K562 (cell line): ENCODE measurements around the gene ASXL2. TPM values are rescaled to one million over a fixed set of nuclear protein-coding genes. Genes with fewer than 3 reads are reported as not detected.

Experiments used
- ATAC-seq: fragments of 200-7000 bp; cut with Tn5 transposase; 3 replicates; pipeline ENCODE4 v1.9.1; 2020; ENCODE audit warnings: moderate library complexity
- BruUV-seq: library from RNA; stranded (reverse); fragments of 400-500 nt; replicated peaks from 2 replicates; lab custom pipeline; 2021; lab: Mats Ljungman, UMichigan
- CTCF ChIA-PET: fragments of 300-600 bp; formaldehyde crosslinking; extraction: SDS; loops from one replicate; lab custom pipeline; 2021; ENCODE audit warnings: low intra/inter-chr PET ratio; lab: Yijun Ruan, JAX
- POLR2A ChIA-PET: fragments of 300-600, 350-650 bp; sonication (Branson Sonifier 250); formaldehyde crosslinking; extraction: SDS; loops from one replicate; lab custom pipeline; 2021; ENCODE audit warnings: antibody characterized with exemption, inconsistent platforms; lab: Yijun Ruan, JAX
- DNase-seq, 4 experiments: peaks; one replicate each; pipeline versions ENCODE4 v3.0.0 to v3.0.0-alpha.2; 2011 to 2018; ENCODE audit warnings: low spot score in 3 of 4, mixed read lengths in 3 of 4; ENCODE audit errors: extremely low read depth in 1 of 4
- FAIRE-seq: peaks from 2 replicates; lab custom pipeline; 2011; peaks lifted over from hg19 to GRCh38; lab: Jason Lieb, UNC
- H2AFZ ChIP-seq: 2 replicates; pipeline ENCODE4 v1.6.0; 2011; ENCODE audit warnings: low read depth, low read length, control low read depth, inconsistent platforms
- H3K27ac ChIP-seq: fragments of 200-600 bp; 3 replicates; pipeline ENCODE4 v1.8.0; 2011; ENCODE audit warnings: low read depth, mild to moderate bottlenecking, control low read depth, inconsistent platforms, low read length, moderate library complexity, mixed read lengths; ENCODE audit errors: extremely low read depth
- H3K27me3 ChIP-seq, 2 experiments: fragments of 300-600 bp in 1 of 2; 2 replicates in 1 of 2; 3 replicates in 1 of 2; pipeline versions ENCODE4 v1.6.0 to v1.8.0; 2011; ENCODE audit warnings: inconsistent platforms in 2 of 2, low read length in 2 of 2, mild to moderate bottlenecking in 1 of 2, mixed read lengths in 1 of 2, moderate library complexity in 1 of 2; ENCODE audit not compliant: control insufficient read depth in 2 of 2, insufficient read depth in 2 of 2
- H3K36me3 ChIP-seq: fragments of 300-600 bp; 3 replicates; pipeline ENCODE4 v1.8.0; 2011; ENCODE audit warnings: mild to moderate bottlenecking, low read length, inconsistent platforms; ENCODE audit not compliant: control insufficient read depth, insufficient read depth
- H3K4me1 ChIP-seq, 2 experiments: fragments of 200-600 bp in 1 of 2; replicated peaks in 1 of 2; 2 replicates in 1 of 2; 3 replicates in 1 of 2; pipeline versions ENCODE4 v1.5.1 to v1.8.0; 2011; ENCODE audit warnings: inconsistent platforms in 2 of 2, low read length in 2 of 2, mild to moderate bottlenecking in 1 of 2, mixed read lengths in 1 of 2, moderate library complexity in 1 of 2; ENCODE audit not compliant: control insufficient read depth in 2 of 2, insufficient read depth in 2 of 2
- H3K4me2 ChIP-seq: 2 replicates; pipeline ENCODE4 v1.6.1; 2011; ENCODE audit warnings: low read length, control low read depth, inconsistent platforms, mixed read lengths; ENCODE audit not compliant: insufficient read depth
- H3K4me3 ChIP-seq: fragments of 200-600 bp; sonication (generic), shearing (Covaris generic); 2 replicates; pipeline ENCODE4 v1.5.1; 2016; ENCODE audit warnings: control low read depth, inconsistent platforms
- H3K79me2 ChIP-seq: fragments of 200-600 bp; 3 replicates; pipeline ENCODE4 v1.8.0; 2011; ENCODE audit warnings: low read length, inconsistent platforms; ENCODE audit not compliant: control insufficient read depth, insufficient read depth
- H3K9ac ChIP-seq, 2 experiments: 2 replicates each; pipeline versions ENCODE4 v1.6.0 to v1.6.1; 2011; ENCODE audit warnings: low read depth in 2 of 2, low read length in 2 of 2, control low read depth in 1 of 2, inconsistent platforms in 1 of 2, mild to moderate bottlenecking in 1 of 2, mixed read lengths in 1 of 2; ENCODE audit not compliant: insufficient read depth in 1 of 2
- H3K9me1 ChIP-seq: one replicate; pipeline ENCODE4 v1.6.0; 2011; ENCODE audit warnings: inconsistent platforms, mild to moderate bottlenecking, low read length, moderate library complexity; ENCODE audit not compliant: control insufficient read depth, insufficient read depth
- H3K9me3 ChIP-seq: replicated peaks from 2 replicates; pipeline ENCODE4 v1.5.1; 2011; ENCODE audit warnings: low read depth, low read length, inconsistent platforms; ENCODE audit not compliant: control insufficient read depth, insufficient read depth
- H4K20me1 ChIP-seq: replicated peaks from 2 replicates; pipeline ENCODE4 v1.6.1; 2011; ENCODE audit warnings: low read length, inconsistent platforms, mixed read lengths; ENCODE audit not compliant: control insufficient read depth, insufficient read depth
- FOXK1 ChIP-seq: sonication (generic); formaldehyde crosslinking; IDR thresholded peaks from 2 replicates; pipeline ENCODE4 v1.8.0; 2022; ENCODE audit warnings: missing genetic modification reagents, mild to moderate bottlenecking, borderline replicate concordance
- FOXP1 ChIP-seq: sonication (generic); formaldehyde crosslinking; IDR thresholded peaks from 2 replicates; pipeline ENCODE4 v1.8.0; 2022; ENCODE audit warnings: mild to moderate bottlenecking, missing genetic modification reagents
- HDGF ChIP-seq: fragments of 450-650 bp; IDR thresholded peaks from 2 replicates; pipeline ENCODE4 v1.6.1; 2016
- JUND ChIP-seq, 2 experiments: IDR thresholded peaks; 2 replicates in 1 of 2; 3 replicates in 1 of 2; pipeline ENCODE4 v1.6.1; 2011; ENCODE audit warnings: borderline replicate concordance in 2 of 2, low read depth in 2 of 2, low read length in 2 of 2, improper control_type of control experiment in 1 of 2, missing biosample characterization in 1 of 2, missing genetic modification characterization in 1 of 2, missing genetic modification reagents in 1 of 2
- KLF1 ChIP-seq: fragments of 450-650 bp; IDR thresholded peaks from 2 replicates; pipeline ENCODE4 v1.6.1; 2016; ENCODE audit warnings: missing genetic modification characterization, missing compliant biosample characterization
- MYBL2 ChIP-seq, 2 experiments: fragments of 450-650 bp in 1 of 2; sonication (generic) in 1 of 2; formaldehyde crosslinking in 1 of 2; IDR thresholded peaks; 2 replicates each; pipeline versions ENCODE4 v1.6.1 to v1.8.1; 2017 to 2022; ENCODE audit warnings: borderline replicate concordance in 1 of 2, inconsistent platforms in 1 of 2, low read depth in 1 of 2, mild to moderate bottlenecking in 1 of 2, missing genetic modification reagents in 1 of 2, moderate library complexity in 1 of 2
- RFX7 ChIP-seq: fragments of 250-450 bp; sonication (Bioruptor Pico); IDR thresholded peaks from 2 replicates; pipeline ENCODE4 v1.5.1; 2021; ENCODE audit warnings: mild to moderate bottlenecking
- SAFB2 ChIP-seq: fragments of 200-400 bp; formaldehyde crosslinking; IDR thresholded peaks from 2 replicates; pipeline ENCODE4 v1.6.1; 2018; ENCODE audit warnings: borderline replicate concordance, low read length, low read depth, moderate library complexity; ENCODE audit not compliant: severe bottlenecking
- SNAPC5 ChIP-seq: fragments of 250-450 bp; sonication (Bioruptor Pico); IDR thresholded peaks from 2 replicates; pipeline ENCODE4 v1.8.0; 2021; ENCODE audit warnings: moderate library complexity, mild to moderate bottlenecking, inconsistent platforms
- TSC22D4 ChIP-seq: fragments of 450-650 bp; IDR thresholded peaks from 2 replicates; pipeline ENCODE4 v1.6.1; 2016; ENCODE audit warnings: missing genetic modification characterization, missing biosample characterization, control low read depth
- ZBTB34 ChIP-seq: fragments of 250-450 bp; sonication (Bioruptor Pico); IDR thresholded peaks from 2 replicates; pipeline ENCODE4 v1.8.0; 2021; ENCODE audit warnings: mild to moderate bottlenecking, moderate library complexity
- ZNF384 ChIP-seq: IDR thresholded peaks from 2 replicates; pipeline ENCODE4 v1.6.1; 2012; ENCODE audit warnings: low read depth, low read length, improper control_type of control experiment
- WGBS: fragments of 100-300 bp; shearing (Covaris generic); methylation state at CpG from one replicate; pipeline ENCODE4 v1.1.6; 2016; ENCODE audit warnings: low coverage, mixed read lengths; ENCODE audit not compliant: insufficient coverage; ENCODE audit errors: missing lambda C conversion rate; 5-methylcytosine and 5-hydroxymethylcytosine counted together
- in situ Hi-C: fragments of 300-500 bp; cut with MboI; formaldehyde crosslinking; loops from 4 replicates; pipeline ENCODE4 v1.15.0; 2018; ENCODE audit warnings: inconsistent platforms, mixed read lengths
- intact Hi-C: fragments of 100-400 bp; cut with micrococcal nuclease; formaldehyde crosslinking; loops from 2 replicates; pipeline ENCODE4 v1.14.2; 2022
- polyA plus RNA-seq, 8 experiments: library from polyadenylated mRNA; depleted of rRNA in 4 of 8; stranded (reverse) in 5 of 8; unstranded in 3 of 8; fragments of >200 nt; fragmentation: Nextera tagmentation in 2 of 8; fragmentation: Illumina TruSeq in 1 of 8; extraction: Ambion mirVana in 2 of 8; extraction: Trizol in 1 of 8; gene quantifications; 2 replicates each; pipeline versions ENCODE4 v1.2.1 to v1.2.3, GENCODE V29; 2011 to 2014; ENCODE audit warnings: inconsistent platforms in 1 of 8, missing spikeins in 1 of 8
- total RNA-seq, 7 experiments: library from RNA; depleted of rRNA in 6 of 7; stranded (reverse); fragments of >200 nt in 6 of 7; fragmentation: Illumina TruSeq in 2 of 7; extraction: Trizol in 2 of 7; gene quantifications; 2 replicates each; pipeline versions ENCODE4 v1.2.1 to v1.2.3, GENCODE V29; 2011 to 2021; ENCODE audit warnings: low replicate concordance in 1 of 7

The ASXL2 gene
- total and polyA plus RNA-seq, 9 of the 15 experiments (the other 6 are each of a cell fraction or from before 2014, with no cell fraction given) = 2.2 to 25.9 (median 9.0) TPM

- Histone ChIP-seq H3K79me2 (no peaks in the 10 kb centered on the region), H3K4me1 (no peaks in the 10 kb centered on the region; a peak in 1 of 5 replicates), H4K20me1 (no peaks in the 10 kb centered on the region), H2AFZ (no peak overlapping the region), H3K27me3 (peaks cover 8 to 29% of the 10 kb centered on the region in 2 experiments; a peak in 4 of 5 replicates), H3K4me2 (no peak overlapping the region)
- in situ Hi-C loops (no loop called here), intact Hi-C loops (no loop called here)
- no TSS peak for BruUV-seq
- no peak for FAIRE-seq
- whole genome bisulfite sequencing = 6% methylated on average over 4 of the region's 4 CpGs
- TF ChIP-seq ZNF384 (peak; percentile 53; the same call in 1 of the 2 replicates), SNAPC5 (CRISPR knock-in tag) (no peak)
- TF ChIP-seq, all 486 proteins: peak for 1
- no peaks in the 10 kb centered on the region for H3K36me3 ChIP-seq
- H3K9me1 ChIP-seq = no peaks in the 10 kb centered on the region
- no peaks in the 10 kb centered on the region for H3K9me3 ChIP-seq
- no peak overlapping the region for H3K27ac ChIP-seq
- POLR2A ChIA-PET = interaction anchor here (0.7 kb wide), 1 partner anchor 18 kb away, joined by 4 read pairs; no protein-coding TSS in a partner anchor
- ATAC-seq = peak; percentile 56
- CTCF ChIA-PET = interaction anchor here (0.6 kb wide), 1 partner anchor 1866 kb away, joined by 3 read pairs; no protein-coding TSS in a partner anchor
- no peak overlapping the region for H3K9ac ChIP-seq
- no peak for DNase-seq
- H3K4me3 ChIP-seq = no peak overlapping the region
Measured at GRCh38 chr2:25692143-25692542, 186.1 kb downstream of the ASXL2 start.

GRCh38 chr2:25690058-25690457, 188.2 kb downstream of the ASXL2 start:
- ATAC-seq (peak; percentile 38; the same call in 2 of the 3 replicates), FAIRE-seq (no peak), DNase-seq (no peak)
- ChIA-PET CTCF (no interaction called here), POLR2A (interaction anchor here (0.6 to 1.2 kb wide), 4 partner anchors 9 to 848 kb away, joined by 3 to 7 read pairs (median 3); no protein-coding TSS in a partner anchor)
- Histone ChIP-seq H4K20me1 (no peaks in the 10 kb centered on the region), H3K9me3 (no peaks in the 10 kb centered on the region), H3K4me3 (no peak overlapping the region), H3K9ac (no peak overlapping the region), H3K27ac (no peak overlapping the region), H3K4me1 (no peaks in the 10 kb centered on the region; a peak in 1 of 5 replicates), H3K27me3 (peaks cover 14 to 36% of the 10 kb centered on the region in 2 experiments; a peak in 4 of 5 replicates), H3K36me3 (no peaks in the 10 kb centered on the region), H3K79me2 (no peaks in the 10 kb centered on the region), H2AFZ (no peak overlapping the region), H3K4me2 (no peak overlapping the region), H3K9me1 (no peaks in the 10 kb centered on the region)
- WGBS = 0% methylated on average over 1 of the region's 1 CpG
- in situ Hi-C loops = no loop called here
- no TSS peak for BruUV-seq
- intact Hi-C loops = no loop called here
- TF ChIP-seq ZBTB34 (CRISPR knock-in tag) = no peak
- TF ChIP-seq SAFB2 = no peak
- TF ChIP-seq FOXK1 (CRISPR knock-in tag) = no peak
- no peak for TF ChIP-seq KLF1 (tag)
- no peak for TF ChIP-seq FOXP1
- peak; percentile 24; the same call in 1 of the 2 replicates for TF ChIP-seq JUND (IDR thresholded peaks at IDR 0.05; ENCODE audit: borderline replicate concordance, low read depth, low read length)
- no peak for TF ChIP-seq JUND (tag; IDR thresholded peaks at IDR 0.05; ENCODE audit: borderline replicate concordance, low read depth, low read length)
- TF ChIP-seq HDGF = no peak
- no peak for TF ChIP-seq RFX7 (CRISPR knock-in tag)
- TF ChIP-seq TSC22D4 (tag) = no peak
- TF ChIP-seq MYBL2 (IDR thresholded peaks at IDR 0.05; ENCODE audit: low read depth) = no peak
- no peak for TF ChIP-seq MYBL2 (CRISPR knock-in tag; IDR thresholded peaks at IDR 0.05; ENCODE audit: borderline replicate concordance)
